Measurements from ENCODE around the gene UBE2E2.

Gene UBE2E2

DNA sequence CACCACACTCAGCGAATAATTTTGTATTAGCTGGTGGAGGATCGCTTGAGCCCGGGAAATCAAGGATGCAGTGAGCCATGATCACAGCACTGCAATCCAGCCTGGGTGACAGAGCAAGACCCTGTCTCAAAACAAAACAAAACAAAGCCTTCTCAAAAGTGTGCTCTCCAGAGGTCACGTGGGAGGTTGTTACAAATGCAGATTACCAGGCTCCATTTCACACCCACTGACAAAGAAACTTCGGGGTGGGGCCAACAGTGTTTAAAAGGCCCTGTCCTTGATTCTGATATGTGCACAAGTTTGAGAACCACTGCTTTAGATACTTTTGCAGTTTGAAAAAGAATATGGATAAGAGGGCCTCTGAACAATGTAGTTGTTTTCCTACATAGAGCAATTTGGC is 80.5 kb downstream of the UBE2E2 start:
- no peak for DNase-seq

DNA sequence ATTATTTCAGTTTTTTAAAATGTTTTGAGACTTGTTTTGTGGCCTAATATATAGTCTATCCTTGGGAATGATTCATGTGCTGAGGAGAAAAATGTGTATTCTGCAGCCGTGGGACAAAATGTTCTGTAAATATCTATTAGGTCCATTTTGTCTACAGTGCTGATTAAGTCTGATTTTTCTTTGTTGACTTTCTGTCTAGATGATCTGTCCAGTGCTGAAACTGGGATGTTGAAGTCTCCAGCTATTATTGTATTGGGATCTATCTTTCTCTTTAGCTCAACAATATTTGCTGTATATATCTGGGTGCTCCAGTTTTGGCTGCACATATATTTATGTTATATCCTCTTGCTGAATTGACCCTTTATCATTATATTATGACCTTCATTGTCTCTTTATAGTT is 85.2 kb downstream of the UBE2E2 start:
- DNase-seq: no peak

DNA sequence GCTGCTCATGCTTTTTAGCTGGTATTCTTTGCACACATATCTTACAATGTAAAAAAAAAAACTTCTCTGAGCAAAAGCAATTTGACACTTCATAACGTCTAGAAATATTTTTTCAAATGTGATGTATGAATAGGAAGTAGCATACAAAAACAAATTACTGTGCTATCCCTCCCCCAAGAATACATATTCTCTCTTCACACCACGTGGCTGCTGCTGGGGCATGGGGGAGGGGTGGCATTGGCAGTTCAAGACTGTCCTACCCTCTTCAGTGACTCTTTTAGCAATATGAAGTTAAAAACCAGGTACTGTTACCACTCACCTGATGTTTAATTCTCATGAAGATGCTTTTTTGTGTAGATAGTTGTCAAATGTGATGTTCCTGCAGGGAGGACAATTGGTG is 85.6 kb downstream of the UBE2E2 start:
- DNase-seq: no peak

DNA sequence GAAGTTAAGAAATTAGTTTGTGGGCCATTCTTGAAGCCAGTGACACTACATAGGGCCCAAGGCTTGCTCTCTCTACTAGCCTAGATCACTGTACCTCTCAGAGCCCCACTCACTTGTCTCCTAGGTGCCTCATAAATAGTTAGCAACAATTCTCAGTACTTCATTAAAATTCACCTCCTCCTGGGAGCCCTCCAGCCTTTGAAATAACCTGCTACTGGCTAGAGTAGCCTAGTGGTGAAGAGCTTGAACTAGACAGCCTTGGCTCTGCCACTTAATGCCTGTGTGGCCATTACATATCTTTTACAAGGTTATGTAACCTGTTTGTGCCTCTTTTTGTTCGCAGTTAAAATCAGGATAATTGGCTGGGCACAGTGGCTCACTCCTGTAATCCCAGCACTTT is 89.3 kb downstream of the UBE2E2 start:
- DNase-seq: no peak

DNA sequence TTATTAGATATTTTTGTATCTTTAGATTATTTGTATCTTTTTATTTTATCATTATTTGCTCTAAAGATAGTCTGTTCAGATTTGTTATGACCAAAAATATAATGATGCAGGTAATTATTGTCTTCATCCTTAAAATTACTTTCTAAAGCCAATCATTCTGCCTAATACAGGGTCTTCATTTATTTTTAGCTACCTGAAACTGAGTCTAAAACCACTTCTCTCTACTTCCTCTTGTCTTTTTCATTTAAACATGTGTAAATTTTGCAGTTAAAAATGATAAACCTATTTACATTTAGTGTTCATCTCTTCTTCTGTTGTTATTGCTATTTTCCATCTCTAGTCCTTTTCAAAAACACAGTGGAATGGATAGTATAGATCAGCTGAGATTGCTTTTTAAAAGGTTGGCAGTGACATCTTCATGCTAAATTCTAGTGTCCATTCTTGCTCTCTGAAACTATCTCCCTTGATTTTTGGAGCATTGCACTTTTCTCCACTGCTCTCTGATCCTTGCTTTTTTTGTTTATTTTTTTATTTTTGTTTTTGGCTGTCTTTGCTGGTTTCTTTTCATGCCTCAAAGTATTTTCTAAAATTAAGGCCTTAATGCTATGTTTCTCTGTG is 91.8 kb downstream of the UBE2E2 start:
- no peak for DNase-seq

DNA sequence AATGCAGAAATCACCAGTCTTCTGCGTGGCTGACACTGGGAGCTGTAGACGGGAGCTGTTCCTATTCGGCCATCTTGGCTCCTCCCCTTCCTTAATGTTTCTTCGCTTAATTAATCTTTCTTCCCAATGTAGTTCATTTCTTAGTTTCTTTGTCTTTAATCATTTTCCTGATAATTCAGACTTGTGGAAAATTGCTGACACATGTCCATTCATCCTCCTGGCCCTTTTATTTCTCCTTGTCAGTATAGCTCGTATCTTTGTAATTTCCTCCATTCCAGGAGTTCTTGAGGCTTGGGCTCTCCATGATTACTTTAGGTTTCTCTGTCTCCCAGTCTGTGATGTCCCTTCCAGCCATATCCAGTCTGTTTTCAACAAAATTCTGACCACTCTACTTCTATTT is 98.7 kb downstream of the UBE2E2 start:
- no peak for DNase-seq

DNA sequence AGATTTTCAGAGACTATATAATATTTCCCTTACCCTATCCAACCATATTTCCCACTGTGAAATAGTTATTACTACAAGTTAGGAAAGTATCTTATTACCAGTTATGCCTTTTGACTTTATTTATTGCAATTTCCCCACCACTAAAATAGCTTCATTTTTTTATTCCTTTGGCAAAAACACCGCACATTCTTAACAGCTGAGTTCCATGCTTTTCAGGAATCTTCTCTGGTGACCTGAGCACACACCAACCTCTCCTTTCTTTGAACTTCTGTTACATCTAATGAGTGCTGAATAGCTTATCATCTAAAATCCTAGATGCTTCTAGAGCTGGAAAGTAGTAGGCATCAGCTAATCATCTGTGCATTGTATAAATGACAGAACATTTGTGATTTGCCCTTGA is 99.1 kb downstream of the UBE2E2 start:
- DNase-seq: no peak

DNA sequence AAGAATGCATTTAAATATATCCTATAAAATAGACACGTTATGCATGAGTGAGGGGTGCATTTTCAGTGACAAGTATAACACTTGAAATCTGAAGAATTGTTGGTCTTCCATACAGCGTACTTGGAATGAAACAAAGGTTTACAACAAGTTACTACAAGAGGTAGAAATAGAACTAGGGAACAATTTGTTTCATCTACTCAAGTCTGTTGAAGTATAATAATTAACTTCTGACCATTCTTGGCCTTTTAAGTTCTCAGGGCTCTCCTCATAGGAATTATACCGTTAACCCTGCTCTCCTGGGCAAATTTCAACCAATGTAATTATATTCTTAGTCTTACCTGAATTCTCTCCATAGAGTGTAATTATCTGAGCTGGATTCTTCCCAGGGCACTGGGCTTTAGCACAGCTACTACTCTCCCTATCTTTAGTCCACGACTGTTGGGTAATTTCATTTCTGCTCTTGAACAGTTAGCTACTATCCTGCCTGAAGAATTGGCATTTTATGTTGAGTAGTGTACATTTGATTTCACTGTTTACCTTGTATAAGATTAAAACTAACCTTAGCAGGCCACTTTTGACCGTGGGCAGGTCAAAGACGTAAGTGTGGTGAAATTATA is 100.6 kb downstream of the UBE2E2 start:
- no peak for DNase-seq

DNA sequence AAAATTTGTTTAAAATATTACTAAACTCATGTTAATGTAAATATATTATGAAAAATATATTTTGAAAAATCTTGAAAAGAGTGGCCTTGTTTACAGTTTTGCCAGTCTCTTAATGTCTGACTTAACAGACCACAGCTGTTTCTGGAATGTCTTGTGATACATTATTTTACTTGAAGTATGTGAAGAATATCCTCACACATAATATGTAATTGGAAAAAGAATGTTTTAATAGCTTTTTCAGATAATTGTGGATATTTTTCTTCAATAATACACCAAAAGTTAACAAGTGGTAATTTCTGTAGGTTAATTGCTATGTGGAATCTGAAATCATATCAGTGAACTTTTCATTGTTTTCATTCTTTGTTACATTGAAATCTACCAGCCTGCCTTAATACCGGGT is 101.3 kb downstream of the UBE2E2 start:
- no peak for DNase-seq

DNA sequence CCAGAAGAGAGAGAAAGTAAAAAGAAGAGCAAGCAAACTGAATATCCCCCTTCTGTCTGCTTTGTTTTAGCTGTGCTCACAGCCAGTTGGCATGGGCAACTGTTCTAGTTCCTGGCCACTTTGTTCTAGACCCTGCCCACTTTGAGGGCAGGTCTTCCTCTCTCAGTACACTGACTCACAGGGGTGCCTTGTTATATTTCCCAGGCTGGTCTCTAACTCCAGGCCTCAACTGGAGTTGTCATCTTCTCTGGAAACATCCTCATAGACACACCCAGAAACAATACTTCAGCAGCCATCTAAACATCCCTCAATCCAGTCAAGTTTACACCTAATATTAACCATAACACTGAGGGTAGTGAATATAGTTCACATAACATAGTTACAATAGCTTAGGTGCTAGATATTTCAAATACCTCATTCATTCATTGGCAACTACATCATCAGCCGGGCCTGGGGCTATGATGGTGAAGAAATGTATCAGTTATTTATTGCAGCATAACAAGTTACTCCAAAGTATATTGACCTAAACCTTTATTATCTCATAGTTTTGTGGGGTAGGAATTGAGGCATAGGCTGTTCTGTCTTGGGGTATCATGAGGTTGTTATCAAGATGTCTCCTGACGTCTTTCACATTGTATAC is 106.0 kb downstream of the UBE2E2 start:
- no peak for DNase-seq

DNA sequence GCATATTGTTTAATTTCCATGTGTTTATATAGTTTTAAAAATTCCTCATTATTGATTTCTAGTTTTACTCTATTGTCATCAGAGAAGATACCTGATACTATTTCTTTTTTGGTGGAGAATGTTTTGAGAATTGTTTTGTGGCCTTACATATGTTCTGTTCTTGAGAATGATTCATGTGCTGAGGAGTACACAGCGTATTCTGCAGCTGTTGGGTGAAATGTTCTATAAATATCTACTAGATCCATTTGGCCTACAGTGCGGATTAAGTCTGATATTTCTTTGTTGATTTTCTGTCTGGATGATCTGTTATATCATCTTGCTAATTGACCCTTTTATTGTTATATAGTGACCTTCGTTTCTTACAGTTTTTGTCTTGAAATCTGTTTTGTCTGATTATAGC is 109.7 kb downstream of the UBE2E2 start:
- DNase-seq: no peak

DNA sequence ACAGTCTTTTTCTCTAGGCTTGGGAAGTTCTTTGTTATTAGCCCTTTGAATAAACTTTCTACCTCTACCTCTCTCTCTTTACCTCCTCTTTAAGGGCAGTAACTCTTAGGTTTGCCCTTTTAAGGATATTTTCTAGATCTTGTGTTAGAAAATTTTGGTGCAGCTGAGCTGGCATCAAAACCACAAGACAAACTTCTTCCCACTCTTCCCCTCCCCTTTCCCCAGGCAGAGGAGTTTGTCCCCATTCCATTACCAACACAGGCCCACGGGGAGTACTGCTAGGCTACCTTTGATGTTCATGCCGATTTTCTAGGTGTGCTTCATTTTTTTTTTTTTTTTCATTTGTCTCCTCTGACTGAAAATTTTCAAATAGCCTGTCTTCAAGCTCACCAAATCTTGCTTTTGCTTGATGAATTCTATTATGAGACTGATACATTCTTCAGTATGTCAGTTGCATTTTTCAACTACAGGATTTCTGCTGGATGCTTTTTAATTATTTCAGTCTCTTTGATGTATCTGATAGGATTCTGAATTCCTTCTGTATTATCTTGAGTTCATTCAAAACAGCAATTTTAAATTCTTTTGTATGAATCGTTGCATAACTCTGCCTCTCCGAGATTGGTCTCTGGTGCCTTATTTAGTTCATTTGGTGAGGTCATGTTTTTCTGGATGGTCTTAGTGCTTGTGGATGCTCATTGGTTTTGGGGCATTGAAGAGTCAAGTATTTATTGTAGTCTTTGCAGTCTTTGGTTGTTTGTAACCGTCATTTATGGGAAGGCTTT is 112.0 kb downstream of the UBE2E2 start:
- DNase-seq: no peak

DNA sequence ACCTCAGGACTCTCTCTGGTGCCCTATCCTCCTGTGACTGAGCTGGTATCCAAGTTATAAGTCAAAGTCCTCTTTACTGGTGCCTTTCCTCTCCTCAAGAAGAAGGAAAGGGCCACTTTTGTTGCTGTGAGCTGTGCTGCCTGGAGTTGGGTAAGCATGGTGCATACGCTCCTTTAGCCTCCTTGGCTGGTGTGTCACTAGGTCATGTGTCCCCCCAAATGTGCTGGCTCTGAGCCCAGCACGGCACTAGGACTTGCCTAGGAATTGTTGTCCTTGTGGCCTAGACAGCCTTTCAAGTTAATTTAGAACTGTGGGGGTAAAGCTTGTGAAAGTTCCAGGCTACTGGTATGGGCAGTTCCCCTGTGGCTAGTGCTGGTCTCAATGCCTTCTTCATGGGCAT is 113.8 kb downstream of the UBE2E2 start:
- no peak for DNase-seq

DNA sequence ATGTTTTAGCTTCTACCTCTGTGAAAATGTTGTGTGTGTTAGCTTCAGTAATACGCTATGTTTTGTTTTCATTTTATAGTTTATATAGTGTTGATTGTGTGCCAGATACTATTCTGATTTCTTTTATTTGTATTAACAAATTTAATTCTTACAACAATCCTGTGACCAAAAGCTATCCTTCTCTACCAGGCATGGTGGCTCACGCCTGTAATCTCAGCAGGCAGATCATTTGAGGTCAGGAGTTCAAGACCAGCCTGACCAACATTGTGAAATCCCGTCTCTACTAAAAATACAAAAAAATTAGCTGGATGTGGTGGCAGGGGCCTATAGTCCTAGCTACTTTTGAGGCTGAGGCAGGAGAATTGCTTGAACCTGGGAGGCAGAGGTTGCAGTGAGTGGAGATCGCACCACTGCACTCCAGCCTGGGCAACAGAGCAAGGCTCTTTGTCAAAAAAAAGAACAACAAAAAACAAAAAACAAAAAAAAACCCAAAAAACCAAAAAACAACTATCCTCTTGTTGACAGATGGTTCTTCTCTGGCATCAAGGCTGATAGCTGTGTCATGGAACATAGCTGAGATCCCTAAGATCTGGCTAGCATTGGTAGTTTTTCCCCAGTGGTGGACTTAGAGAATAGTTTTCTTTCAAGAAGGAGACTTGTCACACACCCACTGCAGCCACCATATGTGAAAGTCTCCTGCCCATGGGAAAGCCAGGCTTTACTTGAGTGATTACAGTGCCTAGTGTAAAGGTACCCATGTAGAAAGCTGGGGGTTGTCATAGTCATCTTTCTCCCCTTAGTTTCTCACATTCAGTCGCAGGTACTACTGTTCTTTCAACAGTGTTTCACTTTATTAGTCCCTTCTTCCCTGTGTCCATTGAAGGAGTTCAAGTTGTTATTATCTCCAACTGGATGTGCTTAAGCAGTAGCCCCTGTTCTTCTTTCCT is 116.5 kb downstream of the UBE2E2 start:
- no peak for DNase-seq

DNA sequence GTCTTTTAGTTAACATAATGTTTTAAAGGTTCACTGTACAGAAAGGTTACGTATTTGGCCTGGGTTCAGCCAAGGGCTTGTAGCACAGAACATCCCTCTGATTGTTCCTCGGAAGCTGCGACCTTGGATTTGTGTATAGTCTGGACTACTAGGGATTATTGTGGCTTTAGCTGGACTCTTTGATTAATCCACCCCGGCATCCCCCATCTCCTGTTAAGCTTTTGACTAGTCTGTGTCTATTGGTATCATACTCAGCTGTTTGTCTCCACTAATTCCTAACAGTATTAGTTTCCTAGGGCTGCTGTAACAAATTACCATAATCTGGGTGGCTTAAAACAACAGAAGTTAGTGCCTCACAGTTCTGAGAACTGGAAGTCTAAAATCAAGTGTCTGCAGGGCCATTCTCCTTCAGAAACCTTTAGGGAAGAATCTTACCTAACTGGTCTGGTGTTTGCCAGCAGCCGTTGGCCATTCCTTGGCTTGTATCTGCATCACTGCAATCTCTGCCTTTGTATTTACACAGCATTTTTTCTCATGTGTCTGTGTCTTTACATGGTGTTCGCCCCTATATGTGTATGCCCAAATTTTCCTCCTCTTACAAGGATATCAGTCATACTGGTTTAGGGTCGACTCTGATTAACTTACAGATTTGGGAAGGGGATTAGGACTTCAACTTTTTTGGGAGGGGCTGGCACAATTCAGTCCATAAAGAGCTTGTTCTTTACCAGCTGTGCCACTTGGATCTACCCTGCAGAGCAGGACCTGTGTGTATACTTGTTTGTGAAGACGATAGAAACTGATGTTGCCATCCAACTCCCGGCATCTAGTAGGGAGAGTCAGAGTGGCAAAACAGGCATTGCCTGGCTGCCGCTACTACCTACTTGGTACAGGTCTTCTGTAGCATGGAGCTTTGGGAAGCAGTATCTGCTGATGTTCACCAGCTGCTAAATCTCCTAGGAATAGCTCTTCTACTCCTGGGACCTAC is 117.8 kb downstream of the UBE2E2 start:
- no peak for DNase-seq

DNA sequence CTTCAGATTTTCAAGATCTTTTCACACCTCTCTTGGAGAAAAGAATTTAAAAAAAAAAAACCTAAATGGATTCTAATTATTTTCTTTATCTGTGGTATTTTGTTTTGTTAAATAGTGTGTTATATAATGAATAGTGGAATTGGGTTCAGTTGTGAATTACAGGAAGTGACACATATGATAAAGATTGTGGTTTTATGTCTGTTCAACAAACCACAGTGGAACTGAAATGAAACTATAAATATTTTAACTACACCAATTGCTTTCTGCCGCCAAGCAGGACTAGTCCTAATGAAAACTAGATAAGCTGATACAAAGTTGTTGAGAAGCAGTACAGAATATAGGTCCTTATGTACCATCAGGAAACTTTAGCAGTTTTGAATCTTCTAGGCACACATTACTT is 121.6 kb downstream of the UBE2E2 start:
- DNase-seq: no peak

DNA sequence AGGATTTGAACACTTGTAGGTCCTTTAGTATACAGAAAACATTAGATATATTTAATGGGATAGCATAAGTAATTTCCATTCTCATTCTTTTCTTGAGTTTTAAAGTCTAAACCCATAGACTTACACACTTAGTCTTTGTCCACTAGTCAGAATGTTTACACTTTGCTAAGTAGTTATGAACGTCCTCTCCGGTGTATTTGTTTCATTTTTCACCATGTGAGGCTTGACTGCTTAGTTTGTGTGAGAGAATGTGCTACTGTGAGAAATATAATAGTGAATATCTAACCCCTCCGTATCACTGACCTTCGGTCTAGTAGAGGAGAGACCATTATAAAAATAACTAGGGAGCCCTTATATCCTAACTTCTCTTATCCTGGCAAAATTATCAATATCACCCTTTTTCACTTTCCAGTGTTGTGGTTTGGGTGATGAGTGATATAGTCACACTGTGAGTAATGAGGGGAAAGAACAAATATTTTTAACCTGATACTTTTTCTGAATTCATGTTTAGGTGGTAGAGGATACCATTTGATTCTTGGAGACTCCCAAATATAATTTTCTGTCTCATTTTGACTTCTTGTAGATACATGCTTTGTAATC is 122.4 kb downstream of the UBE2E2 start:
- no peak for DNase-seq

DNA sequence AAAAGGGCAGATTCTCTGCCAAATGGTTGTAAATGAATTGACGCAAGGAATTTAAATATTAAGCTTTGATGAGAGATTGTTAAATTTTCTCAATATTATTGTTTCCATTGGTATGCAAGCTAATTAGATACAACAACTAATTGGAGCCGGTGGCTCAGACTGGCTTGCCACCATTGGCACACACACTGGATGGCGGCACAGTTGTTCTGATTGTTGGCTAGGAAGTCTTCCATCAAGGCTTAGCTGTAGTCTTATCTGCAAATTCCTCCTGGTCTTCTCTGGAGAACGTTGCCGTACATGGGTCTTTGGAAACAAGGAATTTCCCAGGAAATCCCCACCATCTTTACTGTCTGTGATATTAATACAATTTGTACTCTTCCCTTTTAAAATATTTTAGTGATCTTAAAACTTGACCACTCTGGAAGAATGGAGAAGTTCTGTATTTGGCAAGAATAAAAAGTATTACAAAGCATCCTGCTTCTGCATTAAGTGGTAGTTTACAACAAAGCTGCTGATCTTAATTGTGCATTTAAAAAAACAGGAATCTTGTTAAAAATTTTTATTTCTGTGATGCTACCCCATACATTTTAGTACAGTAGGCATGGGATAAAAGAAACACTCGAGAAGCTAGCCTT is 126.5 kb downstream of the UBE2E2 start:
- DNase-seq: no peak

DNA sequence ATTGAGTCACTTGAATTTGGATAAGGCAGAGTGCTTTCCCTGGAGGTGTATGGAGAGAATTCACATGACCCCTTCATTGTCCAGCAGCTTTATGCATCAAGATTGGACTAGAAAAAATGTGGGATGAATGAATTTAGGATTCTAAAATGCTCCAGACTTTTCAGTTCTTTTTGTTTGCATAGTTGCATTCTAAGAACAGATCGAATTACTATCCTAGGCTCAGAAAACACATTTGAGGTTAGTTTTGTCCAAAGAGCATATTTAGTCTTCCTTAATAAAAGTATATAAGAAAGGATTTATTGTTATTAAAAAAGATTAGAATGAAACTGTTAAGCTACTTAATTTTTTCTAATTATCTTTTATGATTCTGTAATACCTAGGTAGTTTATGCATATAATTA is 127.4 kb downstream of the UBE2E2 start:
- DNase-seq: no peak

DNA sequence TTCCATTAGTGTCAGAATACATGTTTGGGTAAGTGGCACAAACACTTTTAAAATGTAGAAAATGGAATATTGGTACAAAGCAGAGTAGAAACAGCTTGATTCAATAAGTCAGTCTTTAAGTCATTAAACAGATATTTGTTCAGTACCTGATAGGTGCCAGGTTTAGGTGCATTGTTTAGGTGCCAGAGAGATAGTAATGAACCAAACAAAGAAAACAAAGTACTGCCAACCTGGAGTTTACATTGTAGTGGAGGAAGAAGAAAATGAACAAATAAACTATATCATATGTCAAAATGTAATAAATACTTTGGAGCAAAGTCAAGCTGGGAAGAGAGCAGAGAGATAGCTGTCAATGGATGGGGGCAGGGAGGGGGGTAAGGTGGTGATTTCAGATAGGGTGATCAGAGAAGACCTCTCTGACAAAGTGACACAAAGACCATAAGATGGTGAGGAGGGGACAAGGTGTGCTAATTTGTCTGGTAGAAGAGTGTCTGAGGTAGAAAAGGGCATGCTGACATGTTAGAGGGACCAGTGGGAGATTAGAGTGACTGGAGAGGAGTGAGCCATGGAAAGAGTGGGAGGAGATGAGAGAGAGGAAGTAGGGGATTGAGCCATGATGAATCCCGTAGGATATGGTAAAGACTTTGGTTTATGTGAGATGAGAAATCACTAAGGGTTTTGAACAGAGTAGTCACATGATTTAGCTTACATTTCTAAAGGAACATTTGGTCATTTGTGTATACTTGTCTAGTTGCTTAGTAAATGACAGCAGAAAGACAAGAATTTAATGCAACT is 128.2 kb downstream of the UBE2E2 start:
- DNase-seq: no peak

Measured in activated effector memory CD4-positive, alpha-beta T cell treated with Interleukin-2 at 50 U/mL for 16 hours (primary cell).